Head of caudate nucleus (tissue), 42 donors: ENCODE results near the gene NEK8.
"Not testable (repeated sequence)": the region's sequence is repeated elsewhere in the genome, so short reads cannot be mapped to it uniquely, and the experiment has no call there.

ENCODE experiments used
- DNase-seq, 42 donors: peaks; one replicate each; pipeline versions ENCODE4 v3.0.0 to v3.0.0-alpha.2; 2020 to 2021; ENCODE audit warnings: mixed read lengths in 7 of 42
- intact Hi-C: fragments of 100-400 bp; cut with DNase I; formaldehyde crosslinking; loops from one replicate; pipeline ENCODE4 v1.15.0; 2022

The NEK8 gene

GRCh38 chr17:28706471-28707338 is 21.9 kb upstream of the NEK8 start:
- no peak for DNase-seq
- intact Hi-C loops: no loop called here

- intact Hi-C loops: no loop called here
- no peak for DNase-seq
These were observed 21.3 kb upstream of the NEK8 start for GRCh38 chr17:28707339-28707720.

GRCh38 chr17:28710861-28711722 is 17.5 kb upstream of the NEK8 start:
- peak; percentile 71 to 95 (median 89) for DNase-seq
- intact Hi-C loops: loop anchor here (10.0 kb wide), 1 partner anchor 66 kb away; the partner anchor contains the start of gene BLTP2

GRCh38 chr17:28711723-28712031 is 16.9 kb upstream of the NEK8 start, which contains the start of gene PROCA1:
PROCA1 (minus strand) TSS chr17:28711888; CDS start chr17:28711660, 228 bp downstream.
- intact Hi-C loops: loop anchor here (10.0 kb wide), 1 partner anchor 67 kb away; the partner anchor contains the start of gene BLTP2
- DNase-seq: peak in 3 of 42 donors; percentile 22 to 34 (median 31)

- peak in 6 of 42 donors; percentile 17 to 60 (median 29) for DNase-seq
- intact Hi-C loops: loop anchor here (10.0 kb wide), 1 partner anchor 67 kb away; the partner anchor contains the start of gene BLTP2
These were observed 16.4 kb upstream of the NEK8 start for GRCh38 chr17:28712032-28712704.

- intact Hi-C loops: loop anchor here (10.0 kb wide), 1 partner anchor 68 kb away; the partner anchor contains the start of gene BLTP2
- no peak for DNase-seq
These were observed 15.7 kb upstream of the NEK8 start for GRCh38 chr17:28712705-28713415.

- DNase-seq: no peak
- intact Hi-C loops: loop anchor here (10.0 kb wide), 1 partner anchor 69 kb away; the partner anchor contains the start of gene BLTP2
These were observed 14.3 kb upstream of the NEK8 start for GRCh38 chr17:28714281-28714680.

- DNase-seq: no peak
- intact Hi-C loops: loop anchor here (10.0 kb wide), 1 partner anchor 70 kb away; the partner anchor contains the start of gene BLTP2
These were observed 13.4 kb upstream of the NEK8 start for GRCh38 chr17:28715217-28715616.

- DNase-seq: peak in 2 of 42 donors; percentile 10 to 18
- intact Hi-C loops: loop anchor here (10.0 kb wide), 1 partner anchor 72 kb away; the partner anchor contains the start of gene BLTP2
These were observed 11.6 kb upstream of the NEK8 start for GRCh38 chr17:28716740-28717577.

- intact Hi-C loops: loop anchor here (10.0 kb wide), 1 partner anchor 73 kb away; the partner anchor contains the start of gene BLTP2
- DNase-seq: peak in 27 of 42 donors; percentile 11 to 70 (median 42)
These were observed 10.8 kb upstream of the NEK8 start, which contains the start of gene RAB34 for GRCh38 chr17:28717578-28718332. RAB34 (minus strand) TSS chr17:28717868; CDS start chr17:28717266, 602 bp downstream.

GRCh38 chr17:28718333-28719020 is 10.1 kb upstream of the NEK8 start:
- no peak for DNase-seq
- intact Hi-C loops: loop anchor here (10.0 kb wide), 1 partner anchor 74 kb away; the partner anchor contains the start of gene BLTP2

GRCh38 chr17:28719021-28719433 is 9.6 kb upstream of the NEK8 start:
- intact Hi-C loops: loop anchor here (10.0 kb wide), 1 partner anchor 74 kb away; the partner anchor contains the start of gene BLTP2
- DNase-seq: peak in 1 of 42 donors; percentile 15

GRCh38 chr17:28720247-28720996 is 8.2 kb upstream of the NEK8 start:
- no peak for DNase-seq
- intact Hi-C loops: loop anchor here (10.0 kb wide), 1 partner anchor 184 kb away; the partner anchor contains the start of gene DHRS13

- intact Hi-C loops: loop anchor here (10.0 kb wide), 1 partner anchor 184 kb away; the partner anchor contains the start of gene DHRS13
- not testable (repeated sequence) for DNase-seq
These were observed 7.6 kb upstream of the NEK8 start for GRCh38 chr17:28720997-28721329.
